ENCODE data around the gene UBAP1. TPM values are rescaled to one million over a fixed set of nuclear protein-coding genes. Genes with fewer than 3 reads are reported as not detected.

The UBAP1 gene
- total and polyA plus RNA-seq, 9 of the 15 experiments (the other 6 are each of a cell fraction or from before 2014, with no cell fraction given), result 1.3 to 33.4 (median 16.5) TPM

- no peak for TF ChIP-seq TOE1 (IDR thresholded peaks at IDR 0.05; ENCODE audit: borderline replicate concordance)
- no peak for TF ChIP-seq TOE1 (CRISPR knock-in tag; IDR thresholded peaks at IDR 0.05; ENCODE audit: borderline replicate concordance, low read depth)
- no peak for TF ChIP-seq XRCC5 (IDR thresholded peaks at IDR 0.05; ENCODE audit: low read depth, low read length)
- 0 out of 2 replicates have a peak, but pooled peaks have one; percentile 44 for TF ChIP-seq ZNF584 (CRISPR knock-in tag; IDR thresholded peaks at IDR 0.05; ENCODE audit: low read depth)
- no peak for TF ChIP-seq NUFIP1 (IDR thresholded peaks at IDR 0.05; ENCODE audit: partially characterized antibody)
- TF ChIP-seq L3MBTL2 (IDR thresholded peaks at IDR 0.05), result peak; percentile 66
- TF ChIP-seq ATF1 (CRISPR knock-in tag; IDR thresholded peaks at IDR 0.05), result no peak
- TF ChIP-seq ATF1 (tag; IDR thresholded peaks at IDR 0.05), result 0 out of 2 replicates have a peak, but pooled peaks have one; percentile 29
- no peak for TF ChIP-seq EGR1 (conservative IDR thresholded peaks at IDR 0.05)
- TF ChIP-seq, protein P1, sequence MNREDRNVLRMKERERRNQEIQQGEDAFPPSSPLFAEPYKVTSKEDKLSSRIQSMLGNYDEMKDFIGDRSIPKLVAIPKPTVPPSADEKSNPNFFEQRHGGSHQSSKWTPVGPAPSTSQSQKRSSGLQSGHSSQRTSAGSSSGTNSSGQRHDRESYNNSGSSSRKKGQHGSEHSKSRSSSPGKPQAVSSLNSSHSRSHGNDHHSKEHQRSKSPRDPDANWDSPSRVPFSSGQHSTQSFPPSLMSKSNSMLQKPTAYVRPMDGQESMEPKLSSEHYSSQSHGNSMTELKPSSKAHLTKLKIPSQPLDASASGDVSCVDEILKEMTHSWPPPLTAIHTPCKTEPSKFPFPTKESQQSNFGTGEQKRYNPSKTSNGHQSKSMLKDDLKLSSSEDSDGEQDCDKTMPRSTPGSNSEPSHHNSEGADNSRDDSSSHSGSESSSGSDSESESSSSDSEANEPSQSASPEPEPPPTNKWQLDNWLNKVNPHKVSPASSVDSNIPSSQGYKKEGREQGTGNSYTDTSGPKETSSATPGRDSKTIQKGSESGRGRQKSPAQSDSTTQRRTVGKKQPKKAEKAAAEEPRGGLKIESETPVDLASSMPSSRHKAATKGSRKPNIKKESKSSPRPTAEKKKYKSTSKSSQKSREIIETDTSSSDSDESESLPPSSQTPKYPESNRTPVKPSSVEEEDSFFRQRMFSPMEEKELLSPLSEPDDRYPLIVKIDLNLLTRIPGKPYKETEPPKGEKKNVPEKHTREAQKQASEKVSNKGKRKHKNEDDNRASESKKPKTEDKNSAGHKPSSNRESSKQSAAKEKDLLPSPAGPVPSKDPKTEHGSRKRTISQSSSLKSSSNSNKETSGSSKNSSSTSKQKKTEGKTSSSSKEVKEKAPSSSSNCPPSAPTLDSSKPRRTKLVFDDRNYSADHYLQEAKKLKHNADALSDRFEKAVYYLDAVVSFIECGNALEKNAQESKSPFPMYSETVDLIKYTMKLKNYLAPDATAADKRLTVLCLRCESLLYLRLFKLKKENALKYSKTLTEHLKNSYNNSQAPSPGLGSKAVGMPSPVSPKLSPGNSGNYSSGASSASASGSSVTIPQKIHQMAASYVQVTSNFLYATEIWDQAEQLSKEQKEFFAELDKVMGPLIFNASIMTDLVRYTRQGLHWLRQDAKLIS (CRISPR knock-in tag; IDR thresholded peaks at IDR 0.05), result no peak
- TF ChIP-seq SOX6 (IDR thresholded peaks at IDR 0.05), result peak; percentile 48
- TF ChIP-seq HMG20B (CRISPR knock-in tag; IDR thresholded peaks at IDR 0.05), result no peak
- no peak for TF ChIP-seq PCBP2 (IDR thresholded peaks at IDR 0.05; ENCODE audit: low read depth, low read length, poor library complexity, severe bottlenecking)
- no peak for TF ChIP-seq NELFE (IDR thresholded peaks at IDR 0.05; ENCODE audit: insufficient read depth, insufficient read length)
- TF ChIP-seq, protein P2, sequence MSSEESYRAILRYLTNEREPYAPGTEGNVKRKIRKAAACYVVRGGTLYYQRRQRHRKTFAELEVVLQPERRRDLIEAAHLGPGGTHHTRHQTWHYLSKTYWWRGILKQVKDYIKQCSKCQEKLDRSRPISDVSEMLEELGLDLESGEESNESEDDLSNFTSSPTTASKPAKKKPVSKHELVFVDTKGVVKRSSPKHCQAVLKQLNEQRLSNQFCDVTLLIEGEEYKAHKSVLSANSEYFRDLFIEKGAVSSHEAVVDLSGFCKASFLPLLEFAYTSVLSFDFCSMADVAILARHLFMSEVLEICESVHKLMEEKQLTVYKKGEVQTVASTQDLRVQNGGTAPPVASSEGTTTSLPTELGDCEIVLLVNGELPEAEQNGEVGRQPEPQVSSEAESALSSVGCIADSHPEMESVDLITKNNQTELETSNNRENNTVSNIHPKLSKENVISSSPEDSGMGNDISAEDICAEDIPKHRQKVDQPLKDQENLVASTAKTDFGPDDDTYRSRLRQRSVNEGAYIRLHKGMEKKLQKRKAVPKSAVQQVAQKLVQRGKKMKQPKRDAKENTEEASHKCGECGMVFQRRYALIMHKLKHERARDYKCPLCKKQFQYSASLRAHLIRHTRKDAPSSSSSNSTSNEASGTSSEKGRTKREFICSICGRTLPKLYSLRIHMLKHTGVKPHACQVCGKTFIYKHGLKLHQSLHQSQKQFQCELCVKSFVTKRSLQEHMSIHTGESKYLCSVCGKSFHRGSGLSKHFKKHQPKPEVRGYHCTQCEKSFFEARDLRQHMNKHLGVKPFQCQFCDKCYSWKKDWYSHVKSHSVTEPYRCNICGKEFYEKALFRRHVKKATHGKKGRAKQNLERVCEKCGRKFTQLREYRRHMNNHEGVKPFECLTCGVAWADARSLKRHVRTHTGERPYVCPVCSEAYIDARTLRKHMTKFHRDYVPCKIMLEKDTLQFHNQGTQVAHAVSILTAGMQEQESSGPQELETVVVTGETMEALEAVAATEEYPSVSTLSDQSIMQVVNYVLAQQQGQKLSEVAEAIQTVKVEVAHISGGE (CRISPR knock-in tag; IDR thresholded peaks at IDR 0.05), result peak in 1 of 3 experiments; percentile 50; a peak in 1 of 6 replicates
- TF ChIP-seq CBFA2T3 (IDR thresholded peaks at IDR 0.05), result no peak
- peak; percentile 90 for TF ChIP-seq JUND (IDR thresholded peaks at IDR 0.05; ENCODE audit: borderline replicate concordance, low read depth, low read length)
- TF ChIP-seq JUND (tag; IDR thresholded peaks at IDR 0.05; ENCODE audit: borderline replicate concordance, low read depth, low read length), result peak; percentile 82; the same call in 2 of the 3 replicates
- no peak for TF ChIP-seq RBM15 (IDR thresholded peaks at IDR 0.05; ENCODE audit: insufficient read depth, low read length)
- TF ChIP-seq HDGF (IDR thresholded peaks at IDR 0.05), result no peak
- no peak for TF ChIP-seq SNRNP70 (optimal IDR thresholded peaks at IDR 0.05; ENCODE audit: low read depth, low read length)
- TF ChIP-seq MAZ (CRISPR knock-in tag; conservative IDR thresholded peaks at IDR 0.05 in 1 of 2, IDR thresholded peaks at IDR 0.05 in 1 of 2), result peak in 1 of 2 experiments; percentile 30; a peak in 1 of 4 replicates
These were observed 20.4 kb upstream of the UBAP1 start (continued) for GRCh38 chr9:34158362-34158869.
